Measurements from ENCODE around the gene SSBP1. TPM values are rescaled to one million over a fixed set of nuclear protein-coding genes. Genes with fewer than 3 reads are reported as not detected.

Gene SSBP1
- total and polyA plus RNA-seq, 2 experiments from 2014 or later: 113 to 278 TPM

DNA sequence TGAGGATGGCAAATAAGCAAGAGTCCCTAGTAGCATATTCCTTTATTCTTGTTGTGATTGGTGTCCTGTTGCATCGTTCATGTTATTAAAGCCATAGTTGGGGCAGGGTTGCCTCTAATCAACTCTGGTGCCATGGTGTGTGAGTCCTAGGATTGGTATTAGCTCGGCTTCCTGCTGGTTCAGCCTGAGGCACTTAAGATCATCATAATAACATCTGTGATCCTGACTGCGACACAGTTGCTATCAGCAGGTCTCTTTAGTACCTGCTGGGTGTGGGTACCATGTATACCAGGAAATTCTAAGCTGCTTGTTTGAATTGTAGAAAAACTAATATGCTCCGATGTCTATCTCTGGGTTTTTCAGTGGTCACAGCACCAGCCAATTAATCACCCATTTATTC, 28.4 kb upstream of the SSBP1 start:
- WGBS, 2 experiments (ENCODE audit: low coverage in 1 of 2, low lambda C conversion rate in 2 of 2, missing lambda C conversion rate in 2 of 2): 69 to 72% methylated on average over 4 of the region's 4 CpGs
- no peak for DNase-seq
- Histone ChIP-seq H3K36me3 (ENCODE audit: low read depth) (no peaks in the 10 kb centered on the region), H3K79me2 (ENCODE audit: insufficient read depth) (no peaks in the 10 kb centered on the region), H4K20me1 (ENCODE audit: insufficient read depth) (no peaks in the 10 kb centered on the region), H3F3A (ENCODE audit: insufficient read depth) (no peaks in the 10 kb centered on the region), H3K9me3 (ENCODE audit: low read depth) (no peaks in the 10 kb centered on the region), H3K4me2 (ENCODE audit: unreplicated experiment) (no peak overlapping the region), H2AFZ (no peak overlapping the region), H3K27me3 (replicated peaks; ENCODE audit: insufficient read depth) (no peaks in the 10 kb centered on the region), H3K9ac (no peak overlapping the region), H3K4me1 (ENCODE audit: insufficient read depth) (no peaks in the 10 kb centered on the region), H3K9me2 (ENCODE audit: insufficient read depth) (no peaks in the 10 kb centered on the region), H3K4me3 (no peak overlapping the region), H3K27ac (no peak overlapping the region)
- no peak for TF ChIP-seq EZH2 (IDR thresholded peaks at IDR 0.05; ENCODE audit: insufficient read depth, poor library complexity, severe bottlenecking)
- in situ Hi-C loops (cut with MboI): no loop called here

DNA sequence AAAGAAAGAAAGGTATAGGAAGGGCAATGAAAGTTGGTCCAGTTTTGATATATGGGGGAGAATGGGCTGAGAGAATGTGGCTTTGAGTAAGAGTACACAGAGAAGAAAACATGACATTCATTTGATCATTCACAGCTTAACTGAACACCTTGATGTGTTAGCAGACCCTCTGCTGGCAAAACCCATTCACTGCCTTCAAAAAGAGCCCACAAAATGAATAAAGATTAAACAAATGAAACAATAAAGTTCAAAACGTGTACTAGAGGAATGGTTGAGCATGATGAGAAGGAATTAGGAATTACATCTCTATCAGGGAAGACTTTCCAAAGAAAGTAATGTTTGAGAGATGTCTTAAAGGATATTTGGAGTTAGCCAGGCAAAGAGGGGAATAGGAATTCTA, 27.9 kb upstream of the SSBP1 start:
- no peak for TF ChIP-seq EZH2phosphoT487 (IDR thresholded peaks at IDR 0.05; ENCODE audit: insufficient read depth, low read depth)
- TF ChIP-seq EZH2 (IDR thresholded peaks at IDR 0.05; ENCODE audit: insufficient read depth, poor library complexity, severe bottlenecking): no peak
- Histone ChIP-seq H3K9me2 (ENCODE audit: insufficient read depth) (no peaks in the 10 kb centered on the region), H3K4me3 (no peak overlapping the region), H3K9me3 (ENCODE audit: low read depth) (no peaks in the 10 kb centered on the region), H3F3A (ENCODE audit: insufficient read depth) (no peaks in the 10 kb centered on the region), H3K27ac (no peak overlapping the region), H3K9ac (no peak overlapping the region), H4K20me1 (ENCODE audit: insufficient read depth) (no peaks in the 10 kb centered on the region), H2AFZ (no peak overlapping the region), H3K4me1 (ENCODE audit: insufficient read depth) (no peaks in the 10 kb centered on the region), H3K4me2 (ENCODE audit: unreplicated experiment) (no peak overlapping the region), H3K27me3 (replicated peaks; ENCODE audit: insufficient read depth) (no peaks in the 10 kb centered on the region), H3K79me2 (ENCODE audit: insufficient read depth) (no peaks in the 10 kb centered on the region), H3K36me3 (ENCODE audit: low read depth) (no peaks in the 10 kb centered on the region)
- in situ Hi-C loops (cut with MboI): no loop called here
- DNase-seq: no peak
- WGBS, 2 experiments (ENCODE audit: low coverage in 1 of 2, low lambda C conversion rate in 2 of 2, missing lambda C conversion rate in 2 of 2): 0 to 3% methylated on average over 1 of the region's 1 CpG

DNA sequence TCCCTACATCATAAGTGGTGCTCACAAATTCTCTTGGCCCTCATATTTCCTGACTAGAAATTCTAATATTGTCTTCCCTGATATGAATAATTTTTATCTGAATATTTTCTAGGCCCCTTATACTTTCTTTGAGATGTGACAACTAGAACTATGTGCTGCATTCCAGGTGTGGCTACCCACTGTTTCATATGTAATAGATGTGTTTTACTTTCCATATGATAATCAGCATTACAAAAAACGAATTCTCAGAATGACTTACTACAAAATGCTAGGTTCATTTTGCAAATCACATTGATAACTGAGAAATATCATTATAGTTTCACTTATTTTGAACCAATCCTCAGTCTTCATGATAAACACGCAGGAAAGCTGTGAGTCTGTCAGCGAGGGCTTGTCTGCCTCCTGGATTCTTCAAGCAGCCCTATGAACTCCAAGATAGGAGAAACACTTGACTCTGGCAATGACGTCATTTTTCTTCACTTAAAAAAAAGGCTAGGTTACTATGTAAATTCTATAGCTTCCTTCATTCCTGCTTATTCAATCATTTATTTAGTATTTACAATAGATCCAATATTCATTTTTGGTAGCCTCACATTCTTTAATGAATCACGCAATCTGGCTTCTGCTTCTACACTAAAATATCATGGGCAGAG, 25.4 kb upstream of the SSBP1 start:
- Histone ChIP-seq H3K79me2 (ENCODE audit: insufficient read depth) (no peaks in the 10 kb centered on the region), H3K36me3 (ENCODE audit: low read depth) (no peaks in the 10 kb centered on the region), H2AFZ (no peak overlapping the region), H3K9me3 (ENCODE audit: low read depth) (no peaks in the 10 kb centered on the region), H4K20me1 (ENCODE audit: insufficient read depth) (no peaks in the 10 kb centered on the region), H3F3A (ENCODE audit: insufficient read depth) (no peaks in the 10 kb centered on the region), H3K4me2 (ENCODE audit: unreplicated experiment) (no peak overlapping the region), H3K27me3 (replicated peaks; ENCODE audit: insufficient read depth) (no peaks in the 10 kb centered on the region), H3K4me1 (ENCODE audit: insufficient read depth) (no peaks in the 10 kb centered on the region), H3K9ac (no peak overlapping the region), H3K9me2 (ENCODE audit: insufficient read depth) (no peaks in the 10 kb centered on the region), H3K4me3 (no peak overlapping the region), H3K27ac (no peak overlapping the region)
- in situ Hi-C loops (cut with MboI): no loop called here
- no peak for DNase-seq
- 41 to 51% methylated on average over 5 of the region's 5 CpGs for WGBS, 2 experiments (ENCODE audit: low coverage in 1 of 2, low lambda C conversion rate in 2 of 2, missing lambda C conversion rate in 2 of 2)
- no peak for TF ChIP-seq EZH2phosphoT487 (IDR thresholded peaks at IDR 0.05; ENCODE audit: insufficient read depth, low read depth)
- TF ChIP-seq EZH2 (IDR thresholded peaks at IDR 0.05; ENCODE audit: insufficient read depth, poor library complexity, severe bottlenecking): no peak

DNA sequence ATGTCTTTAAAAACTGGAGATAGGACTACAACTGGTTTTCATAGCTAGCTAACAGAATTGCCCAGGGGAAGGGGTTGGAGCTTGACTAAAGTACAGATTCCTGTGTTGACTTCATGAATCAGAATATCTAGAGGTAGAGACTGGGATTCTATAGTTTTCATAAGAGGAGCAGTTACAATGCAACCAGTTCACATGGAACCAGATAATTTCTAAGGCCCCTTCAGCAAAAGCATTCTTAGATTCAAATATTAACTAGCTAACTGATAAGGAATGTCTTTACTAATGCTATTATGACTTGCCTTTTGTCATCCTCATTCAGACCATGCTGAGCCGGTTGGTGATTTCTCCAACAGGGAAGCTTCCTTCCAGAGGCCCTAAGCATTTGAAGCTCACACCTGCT, 24.3 kb upstream of the SSBP1 start:
- TF ChIP-seq EZH2 (IDR thresholded peaks at IDR 0.05; ENCODE audit: insufficient read depth, poor library complexity, severe bottlenecking): no peak
- TF ChIP-seq EZH2phosphoT487 (IDR thresholded peaks at IDR 0.05; ENCODE audit: insufficient read depth, low read depth): no peak
- no peaks in the 10 kb centered on the region for H3K36me3 ChIP-seq (ENCODE audit: low read depth)
- H3K27ac ChIP-seq: no peak overlapping the region
- no peaks in the 10 kb centered on the region for H3K9me3 ChIP-seq (ENCODE audit: low read depth)
- H3K79me2 ChIP-seq (ENCODE audit: insufficient read depth): no peaks in the 10 kb centered on the region
- WGBS, 2 experiments (ENCODE audit: low coverage in 1 of 2, low lambda C conversion rate in 2 of 2, missing lambda C conversion rate in 2 of 2): 46 to 63% methylated on average over 1 of the region's 1 CpG
- no peak overlapping the region for H3K4me3 ChIP-seq
- H3K9ac ChIP-seq: no peak overlapping the region
- no peaks in the 10 kb centered on the region for H3K9me2 ChIP-seq (ENCODE audit: insufficient read depth)
- no peaks in the 10 kb centered on the region for H3K4me1 ChIP-seq (ENCODE audit: insufficient read depth)
- H3K27me3 ChIP-seq (replicated peaks; ENCODE audit: insufficient read depth): no peaks in the 10 kb centered on the region
- H3K4me2 ChIP-seq (ENCODE audit: unreplicated experiment): no peak overlapping the region
- H3F3A ChIP-seq (ENCODE audit: insufficient read depth): no peaks in the 10 kb centered on the region
- no peak overlapping the region for H2AFZ ChIP-seq
- in situ Hi-C loops (cut with MboI): no loop called here
- DNase-seq: no peak
- no peaks in the 10 kb centered on the region for H4K20me1 ChIP-seq (ENCODE audit: insufficient read depth)

DNA sequence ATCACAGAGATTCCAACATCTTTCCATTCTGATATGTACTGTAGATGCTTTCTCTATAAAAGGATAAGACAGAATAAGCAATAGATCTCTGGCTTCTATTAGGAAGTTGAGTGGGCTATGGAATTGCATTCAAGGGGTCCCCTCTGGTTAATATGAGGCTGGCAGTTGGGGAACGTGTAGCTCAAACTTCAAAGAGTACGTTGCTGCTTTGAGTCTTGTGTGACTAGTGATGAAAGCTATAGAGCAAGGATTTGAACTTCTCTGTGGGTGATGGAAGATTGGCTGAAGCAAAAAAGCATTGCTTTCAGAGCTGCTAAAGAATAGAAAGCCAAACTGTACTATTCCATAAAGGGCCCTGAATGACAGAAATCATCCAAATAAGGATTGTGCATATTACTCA, 23.6 kb upstream of the SSBP1 start:
- no peaks in the 10 kb centered on the region for H3K9me2 ChIP-seq (ENCODE audit: insufficient read depth)
- no peak overlapping the region for H3K4me3 ChIP-seq
- no peaks in the 10 kb centered on the region for H3K9me3 ChIP-seq (ENCODE audit: low read depth)
- no peaks in the 10 kb centered on the region for H4K20me1 ChIP-seq (ENCODE audit: insufficient read depth)
- TF ChIP-seq EZH2phosphoT487 (IDR thresholded peaks at IDR 0.05; ENCODE audit: insufficient read depth, low read depth): no peak
- TF ChIP-seq EZH2 (IDR thresholded peaks at IDR 0.05; ENCODE audit: insufficient read depth, poor library complexity, severe bottlenecking): no peak
- no peaks in the 10 kb centered on the region for H3K79me2 ChIP-seq (ENCODE audit: insufficient read depth)
- no peaks in the 10 kb centered on the region for H3K36me3 ChIP-seq (ENCODE audit: low read depth)
- H3K4me2 ChIP-seq (ENCODE audit: unreplicated experiment): no peak overlapping the region
- H2AFZ ChIP-seq: no peak overlapping the region
- H3F3A ChIP-seq (ENCODE audit: insufficient read depth): no peaks in the 10 kb centered on the region
- WGBS, 2 experiments (ENCODE audit: low coverage in 1 of 2, low lambda C conversion rate in 2 of 2, missing lambda C conversion rate in 2 of 2): 30 to 37% methylated on average over 2 of the region's 2 CpGs
- H3K27me3 ChIP-seq (replicated peaks; ENCODE audit: insufficient read depth): no peaks in the 10 kb centered on the region
- H3K9ac ChIP-seq: no peak overlapping the region
- no peaks in the 10 kb centered on the region for H3K4me1 ChIP-seq (ENCODE audit: insufficient read depth)
- in situ Hi-C loops (cut with MboI): no loop called here
- no peak for DNase-seq
- H3K27ac ChIP-seq: no peak overlapping the region

Data from GM23248 (cell line).